Vagina (tissue), 2 donors: ENCODE measurements around the gene TMPRSS12. TPM values are rescaled to one million over a fixed set of nuclear protein-coding genes. Genes with fewer than 3 reads are reported as not detected.
A peak's percentile ranks its signal among the peaks of the same experiment; 100 is the strongest.

Experiments used
- DNase-seq, 2 donors: peaks; one replicate each; pipeline ENCODE4 v3.0.0-alpha.2; 2017; ENCODE audit errors: extremely low spot score in 2 of 2
- H3K27ac ChIP-seq: fragments of 200-600 bp; sonication (generic); one replicate; pipeline ENCODE4 v1.5.1; 2019
- H3K27me3 ChIP-seq: fragments of 200-600 bp; sonication (generic); one replicate; pipeline ENCODE4 v1.5.1; 2019
- H3K36me3 ChIP-seq, 2 donors: fragments of 200-600 bp; sonication (generic); one replicate each; pipeline ENCODE4 v1.5.1; 2017 to 2019
- H3K4me1 ChIP-seq: fragments of 200-600 bp; sonication (generic); one replicate; pipeline ENCODE4 v1.5.1; 2019
- H3K4me3 ChIP-seq, 2 donors: fragments of 200-600 bp; sonication (generic); 1 replicate in 1 of 2; 2 replicates in 1 of 2; pipeline ENCODE4 v1.5.1; 2016 to 2019
- H3K9me3 ChIP-seq: fragments of 200-600 bp; sonication (generic); one replicate; pipeline ENCODE4 v1.5.1; 2019
- POLR2A ChIP-seq, 2 donors: fragments of 450-650 bp; IDR thresholded peaks; one replicate each; pipeline ENCODE4 v1.6.1; 2017; ENCODE audit warnings: antibody characterized with exemption in 2 of 2, mild to moderate bottlenecking in 2 of 2, moderate library complexity in 2 of 2
- POLR2AphosphoS5 ChIP-seq, 2 donors: sonication (generic); formaldehyde crosslinking; IDR thresholded peaks; one replicate each; pipeline ENCODE4 v1.9.0; 2017; ENCODE audit warnings: antibody characterized with exemption in 2 of 2, mild to moderate bottlenecking in 2 of 2, low read depth in 1 of 2; ENCODE audit not compliant: insufficient read depth in 1 of 2
- intact Hi-C: fragments of 100-400 bp; cut with DNase I; formaldehyde crosslinking; loops from one replicate; pipeline ENCODE4 v1.15.1; 2023
- total RNA-seq: library from RNA; depleted of rRNA; stranded (reverse); fragments of >200 nt; gene quantifications from one replicate; pipeline ENCODE4 v1.2.3, GENCODE V29; 2016
- TF ChIP-seq, protein P1 (sequence below), 3 experiments: fragments of 450-650 bp in 2 of 3; fragments of 200-600 bp in 1 of 3; sonication (generic) in 1 of 3; IDR thresholded peaks; one replicate each; pipeline ENCODE4 v1.5.1; 2017 to 2019; ENCODE audit warnings: antibody characterized with exemption in 3 of 3, mild to moderate bottlenecking in 2 of 3, moderate library complexity in 2 of 3

Gene TMPRSS12
- total RNA-seq, 1 donor from 2014 or later, result not detected

- H3K9me3 ChIP-seq, result no peaks in the 10 kb centered on the region
- no peaks in the 10 kb centered on the region for H3K27me3 ChIP-seq
- intact Hi-C loops, result no loop called here
- no peak for DNase-seq
- TF ChIP-seq, protein P1, sequence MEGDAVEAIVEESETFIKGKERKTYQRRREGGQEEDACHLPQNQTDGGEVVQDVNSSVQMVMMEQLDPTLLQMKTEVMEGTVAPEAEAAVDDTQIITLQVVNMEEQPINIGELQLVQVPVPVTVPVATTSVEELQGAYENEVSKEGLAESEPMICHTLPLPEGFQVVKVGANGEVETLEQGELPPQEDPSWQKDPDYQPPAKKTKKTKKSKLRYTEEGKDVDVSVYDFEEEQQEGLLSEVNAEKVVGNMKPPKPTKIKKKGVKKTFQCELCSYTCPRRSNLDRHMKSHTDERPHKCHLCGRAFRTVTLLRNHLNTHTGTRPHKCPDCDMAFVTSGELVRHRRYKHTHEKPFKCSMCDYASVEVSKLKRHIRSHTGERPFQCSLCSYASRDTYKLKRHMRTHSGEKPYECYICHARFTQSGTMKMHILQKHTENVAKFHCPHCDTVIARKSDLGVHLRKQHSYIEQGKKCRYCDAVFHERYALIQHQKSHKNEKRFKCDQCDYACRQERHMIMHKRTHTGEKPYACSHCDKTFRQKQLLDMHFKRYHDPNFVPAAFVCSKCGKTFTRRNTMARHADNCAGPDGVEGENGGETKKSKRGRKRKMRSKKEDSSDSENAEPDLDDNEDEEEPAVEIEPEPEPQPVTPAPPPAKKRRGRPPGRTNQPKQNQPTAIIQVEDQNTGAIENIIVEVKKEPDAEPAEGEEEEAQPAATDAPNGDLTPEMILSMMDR (IDR thresholded peaks at IDR 0.05), result no peak
- TF ChIP-seq POLR2AphosphoS5 (IDR thresholded peaks at IDR 0.05; ENCODE audit: insufficient read depth in 1 of 2, low read depth in 1 of 2), result no peak
- no peak for TF ChIP-seq POLR2A (IDR thresholded peaks at IDR 0.05)
- peaks cover 78% of the 10 kb centered on the region for H3K4me1 ChIP-seq
- H3K27ac ChIP-seq, result peak overlapping the region; percentile 76
- H3K36me3 ChIP-seq, result peaks cover 0 to 20% of the 10 kb centered on the region in 2 donors
- no peak overlapping the region for H3K4me3 ChIP-seq
Measured at GRCh38 chr12:50932787-50933280, 90.1 kb downstream of the TMPRSS12 start.

DNA sequence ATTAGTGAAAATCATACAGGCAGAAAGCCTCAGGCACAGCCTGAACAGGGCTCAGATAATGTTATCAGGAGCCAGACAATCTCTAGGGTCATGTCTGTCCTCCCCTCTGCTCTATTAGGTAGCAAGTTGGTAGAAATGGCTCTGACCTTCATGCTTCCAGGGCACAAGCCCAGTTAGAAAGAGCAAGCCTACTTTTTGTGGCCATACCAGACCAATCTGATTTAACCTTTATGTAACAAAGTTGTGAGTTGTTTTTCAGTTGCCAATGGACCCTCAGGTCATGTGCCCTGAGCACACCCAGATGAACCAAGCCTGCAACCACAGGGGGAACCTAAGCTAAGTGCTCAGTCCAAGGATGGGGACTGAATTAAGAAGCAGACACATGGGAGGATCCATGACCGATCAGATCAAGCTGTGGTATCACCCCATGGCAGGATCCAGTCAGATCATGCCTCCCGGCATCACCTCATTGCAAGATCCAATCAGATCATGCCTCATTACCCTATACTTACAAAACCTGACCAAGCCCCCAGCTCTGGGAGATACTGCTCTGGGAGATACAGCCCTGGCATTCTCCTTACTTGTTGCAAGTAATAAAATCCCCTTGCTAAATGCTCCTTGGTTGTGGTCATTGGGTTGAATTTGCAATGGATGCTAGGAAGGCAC, 90.9 kb downstream of the TMPRSS12 start:
- peak overlapping the region; percentile 76 for H3K27ac ChIP-seq
- H3K9me3 ChIP-seq, result no peaks in the 10 kb centered on the region
- peaks cover 0 to 20% of the 10 kb centered on the region in 2 donors for H3K36me3 ChIP-seq
- H3K4me3 ChIP-seq, result no peak overlapping the region
- no peaks in the 10 kb centered on the region for H3K27me3 ChIP-seq
- TF ChIP-seq, protein P1 (IDR thresholded peaks at IDR 0.05), result no peak
- no peak for TF ChIP-seq POLR2AphosphoS5 (IDR thresholded peaks at IDR 0.05; ENCODE audit: insufficient read depth in 1 of 2, low read depth in 1 of 2)
- TF ChIP-seq POLR2A (IDR thresholded peaks at IDR 0.05), result no peak
- H3K4me1 ChIP-seq, result peaks cover 71% of the 10 kb centered on the region
- no peak for DNase-seq
- intact Hi-C loops, result no loop called here

- intact Hi-C loops, result no loop called here
- peak overlapping the region; percentile 76 for H3K27ac ChIP-seq
- H3K4me3 ChIP-seq, result peak overlapping the region in 1 of 2 donors; percentile 14
- no peaks in the 10 kb centered on the region for H3K27me3 ChIP-seq
- TF ChIP-seq, protein P1 (IDR thresholded peaks at IDR 0.05), result no peak
- TF ChIP-seq POLR2A (IDR thresholded peaks at IDR 0.05), result no peak
- no peak for TF ChIP-seq POLR2AphosphoS5 (IDR thresholded peaks at IDR 0.05; ENCODE audit: insufficient read depth in 1 of 2, low read depth in 1 of 2)
- H3K36me3 ChIP-seq, result peaks cover 0 to 20% of the 10 kb centered on the region in 2 donors
- H3K4me1 ChIP-seq, result peaks cover 63% of the 10 kb centered on the region
- no peak for DNase-seq
- H3K9me3 ChIP-seq, result no peaks in the 10 kb centered on the region
Measured at GRCh38 chr12:50934371-50934851, 91.7 kb downstream of the TMPRSS12 start.

DNA sequence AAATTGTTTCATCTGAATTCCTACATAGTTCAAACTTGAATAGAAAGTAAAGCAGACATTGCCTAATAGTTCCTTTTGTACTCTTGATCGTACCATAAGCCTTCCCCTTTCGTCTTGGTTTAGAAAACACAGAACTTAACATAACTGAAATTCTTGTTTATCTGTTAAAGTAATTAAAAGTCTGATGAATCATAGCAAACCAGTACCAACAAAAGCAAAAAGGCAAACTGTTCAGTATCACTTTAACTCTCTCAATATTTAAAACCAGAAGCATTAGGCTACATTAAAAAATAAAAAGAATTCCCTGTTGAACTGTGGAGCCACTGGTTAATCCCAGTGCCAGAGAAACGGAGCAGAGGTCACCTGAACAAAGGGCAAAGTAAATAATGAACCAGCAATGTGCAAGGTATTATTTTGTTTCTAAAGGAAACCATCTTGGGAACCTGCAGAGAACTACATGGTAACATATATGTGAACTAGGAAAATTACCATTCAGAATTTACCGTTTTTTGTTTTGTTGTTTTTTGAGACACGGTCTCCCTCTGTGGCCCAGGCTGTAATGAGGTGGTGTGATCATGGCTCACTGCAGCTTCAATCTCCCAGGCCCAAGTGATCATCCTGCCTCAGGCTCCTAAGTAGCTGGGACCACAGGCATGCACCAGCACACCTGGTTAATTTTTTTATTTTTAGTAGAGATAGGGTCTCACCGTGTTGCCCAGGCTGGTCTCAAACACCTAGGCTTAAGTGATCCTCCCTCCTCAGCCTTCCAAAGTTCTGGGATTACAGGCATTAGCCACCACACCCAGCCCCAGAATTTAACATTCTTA, 92.5 kb downstream of the TMPRSS12 start:
- peak overlapping the region; percentile 76 for H3K27ac ChIP-seq
- DNase-seq, result no peak
- peaks cover 55% of the 10 kb centered on the region for H3K4me1 ChIP-seq
- no peaks in the 10 kb centered on the region for H3K9me3 ChIP-seq
- H3K4me3 ChIP-seq, result peak overlapping the region in 1 of 2 donors; percentile 14
- H3K36me3 ChIP-seq, result peaks cover 0 to 16% of the 10 kb centered on the region in 2 donors
- intact Hi-C loops, result no loop called here
- no peaks in the 10 kb centered on the region for H3K27me3 ChIP-seq
- TF ChIP-seq, protein P1 (IDR thresholded peaks at IDR 0.05), result no peak
- TF ChIP-seq POLR2AphosphoS5 (IDR thresholded peaks at IDR 0.05; ENCODE audit: insufficient read depth in 1 of 2, low read depth in 1 of 2), result peak in 1 of 2 donors; percentile 27
